HG03139 (cell line): ENCODE results near the gene CDH18.

Source experiments
- ATAC-seq: cut with Tn5 transposase; IDR thresholded peaks from one replicate; pipeline ENCODE4 v1.9.1; 2021; ENCODE audit not compliant: unreplicated experiment

Gene CDH18, protein sequence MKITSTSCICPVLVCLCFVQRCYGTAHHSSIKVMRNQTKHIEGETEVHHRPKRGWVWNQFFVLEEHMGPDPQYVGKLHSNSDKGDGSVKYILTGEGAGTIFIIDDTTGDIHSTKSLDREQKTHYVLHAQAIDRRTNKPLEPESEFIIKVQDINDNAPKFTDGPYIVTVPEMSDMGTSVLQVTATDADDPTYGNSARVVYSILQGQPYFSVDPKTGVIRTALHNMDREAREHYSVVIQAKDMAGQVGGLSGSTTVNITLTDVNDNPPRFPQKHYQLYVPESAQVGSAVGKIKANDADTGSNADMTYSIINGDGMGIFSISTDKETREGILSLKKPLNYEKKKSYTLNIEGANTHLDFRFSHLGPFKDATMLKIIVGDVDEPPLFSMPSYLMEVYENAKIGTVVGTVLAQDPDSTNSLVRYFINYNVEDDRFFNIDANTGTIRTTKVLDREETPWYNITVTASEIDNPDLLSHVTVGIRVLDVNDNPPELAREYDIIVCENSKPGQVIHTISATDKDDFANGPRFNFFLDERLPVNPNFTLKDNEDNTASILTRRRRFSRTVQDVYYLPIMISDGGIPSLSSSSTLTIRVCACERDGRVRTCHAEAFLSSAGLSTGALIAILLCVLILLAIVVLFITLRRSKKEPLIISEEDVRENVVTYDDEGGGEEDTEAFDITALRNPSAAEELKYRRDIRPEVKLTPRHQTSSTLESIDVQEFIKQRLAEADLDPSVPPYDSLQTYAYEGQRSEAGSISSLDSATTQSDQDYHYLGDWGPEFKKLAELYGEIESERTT

DNA sequence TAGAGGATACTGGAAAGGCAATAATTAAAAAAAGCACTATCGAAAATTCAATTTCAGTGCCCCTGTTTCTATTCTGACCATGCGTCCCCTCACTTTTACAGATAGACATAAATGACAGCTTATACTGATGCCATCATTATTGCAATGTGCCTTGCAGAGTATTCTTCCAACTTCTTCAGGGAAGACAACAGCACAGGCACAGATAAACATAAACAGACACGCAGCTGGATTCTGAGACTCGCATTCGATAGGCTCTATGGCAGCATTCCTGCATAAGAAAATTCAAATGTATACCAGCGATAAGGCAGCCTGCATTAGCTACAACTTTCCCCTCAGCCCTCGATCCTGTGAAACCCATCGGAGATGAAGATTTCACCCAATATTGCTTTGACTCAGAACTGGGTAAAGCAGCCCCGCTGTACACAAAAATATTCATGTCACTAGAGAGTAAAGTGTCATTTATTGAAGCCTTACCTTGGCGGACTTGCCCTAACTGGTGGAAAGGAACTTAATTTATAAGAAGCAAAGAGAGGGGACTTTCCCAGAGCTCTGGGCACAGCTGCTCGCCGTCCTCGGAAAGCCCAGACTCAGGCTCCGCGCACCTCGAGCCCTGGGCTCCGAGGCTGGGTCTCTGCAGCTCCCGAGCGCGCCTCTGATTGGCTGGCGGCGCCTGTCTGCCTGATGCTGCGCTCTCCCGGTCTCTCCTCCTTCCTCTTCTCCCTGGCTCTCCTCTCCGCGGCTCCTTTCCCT lies at the start of gene CDH18:
Gene CDH18 (minus strand): TSS at position 589 of the 750 bp plus-strand sequence. CDS start 149,214 bp downstream, outside the sequence.
- no peak for ATAC-seq

DNA sequence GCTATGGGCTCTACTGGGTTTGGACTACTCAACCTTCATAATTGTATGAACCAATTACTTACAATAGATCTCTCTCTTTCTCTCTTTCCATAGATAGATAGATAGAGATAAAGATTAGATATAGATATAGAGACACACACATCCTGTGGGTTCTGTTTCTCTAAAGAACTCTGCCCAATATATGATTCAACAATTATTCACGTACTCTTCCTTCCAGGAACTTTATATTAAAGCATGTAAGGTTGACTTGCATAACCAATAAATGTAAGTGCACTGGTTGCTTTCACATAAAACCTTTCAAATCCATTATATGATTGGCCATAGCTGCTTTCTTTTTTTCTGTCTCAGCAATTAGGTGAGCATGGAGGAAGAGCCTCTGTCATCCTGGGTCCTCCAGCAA lies 46.7 kb upstream of the CDH18 start:
- no peak for ATAC-seq

DNA sequence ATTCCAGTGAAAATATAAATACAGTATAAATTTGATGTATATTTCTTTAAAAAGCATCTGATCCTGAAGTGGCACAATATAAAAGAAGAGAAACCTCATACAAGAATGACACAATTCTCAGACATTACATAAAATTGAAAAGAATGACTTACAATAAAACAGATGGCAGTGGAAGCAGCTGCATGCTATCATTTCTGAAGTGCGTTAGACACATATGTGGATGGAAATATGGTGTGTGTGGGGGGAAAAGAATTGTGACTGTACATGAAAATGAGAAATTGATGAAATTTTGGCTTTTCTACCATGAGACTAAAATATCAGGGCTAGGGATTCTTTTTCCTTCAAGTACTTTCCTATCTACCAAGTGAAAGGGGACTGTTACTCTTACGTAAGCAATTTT lies 45.9 kb upstream of the CDH18 start:
- ATAC-seq, result no peak

DNA sequence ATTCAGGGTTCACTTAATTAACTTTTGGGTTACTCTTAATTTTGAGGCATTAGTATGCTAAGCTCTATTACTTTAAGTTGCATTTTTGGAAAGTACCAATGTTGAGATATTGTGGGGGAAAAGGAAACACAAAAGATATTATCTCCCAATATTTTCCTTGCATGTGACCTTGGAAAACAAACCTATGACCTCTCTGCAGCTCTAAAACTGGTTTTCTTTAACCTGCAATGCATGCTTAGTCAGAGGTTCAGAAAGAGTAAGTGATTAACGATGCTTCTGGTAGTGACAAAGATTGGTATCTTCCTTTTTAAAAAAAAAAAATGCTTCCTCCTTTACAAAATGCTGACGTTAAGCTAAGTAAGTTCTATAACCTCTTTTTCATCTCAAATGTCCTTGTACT lies 44.9 kb upstream of the CDH18 start:
- no peak for ATAC-seq

DNA sequence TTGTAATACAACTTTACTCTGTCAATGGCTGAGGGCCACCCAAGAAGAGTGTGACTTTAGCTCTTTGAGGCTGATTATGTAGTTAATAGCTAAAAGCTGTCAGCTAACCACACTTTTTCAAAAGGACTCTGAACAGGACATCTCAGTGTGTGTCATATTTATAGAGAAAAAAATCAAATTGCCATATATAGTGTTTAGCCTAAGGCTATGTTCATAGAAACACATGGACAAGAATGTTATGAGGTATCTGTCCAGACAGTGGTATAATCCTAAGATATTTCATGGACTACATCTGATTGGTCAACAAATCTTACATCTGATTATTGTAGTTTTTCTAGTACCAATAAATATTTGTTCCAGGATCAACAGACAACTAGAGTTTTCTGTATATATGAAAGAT lies 42.1 kb upstream of the CDH18 start:
- no peak for ATAC-seq

DNA sequence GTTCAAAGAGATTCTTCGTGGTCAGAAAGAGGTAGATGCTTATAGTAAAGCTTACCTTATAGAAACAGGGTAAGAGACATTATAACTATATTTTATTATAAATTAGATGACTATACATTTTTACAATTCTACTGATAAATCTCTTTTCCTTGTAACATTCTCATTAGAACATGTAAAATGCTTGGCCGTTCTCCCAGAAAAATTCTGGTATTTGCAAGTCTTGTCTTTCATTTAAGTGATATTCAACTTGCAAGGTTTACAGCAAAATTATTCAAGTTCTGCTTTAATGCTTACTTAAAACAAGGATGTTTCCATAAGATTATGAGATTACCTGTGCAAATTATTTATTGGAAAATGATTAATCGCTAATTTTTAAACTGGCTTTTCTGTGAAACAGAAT lies 41.3 kb upstream of the CDH18 start:
- no peak for ATAC-seq

DNA sequence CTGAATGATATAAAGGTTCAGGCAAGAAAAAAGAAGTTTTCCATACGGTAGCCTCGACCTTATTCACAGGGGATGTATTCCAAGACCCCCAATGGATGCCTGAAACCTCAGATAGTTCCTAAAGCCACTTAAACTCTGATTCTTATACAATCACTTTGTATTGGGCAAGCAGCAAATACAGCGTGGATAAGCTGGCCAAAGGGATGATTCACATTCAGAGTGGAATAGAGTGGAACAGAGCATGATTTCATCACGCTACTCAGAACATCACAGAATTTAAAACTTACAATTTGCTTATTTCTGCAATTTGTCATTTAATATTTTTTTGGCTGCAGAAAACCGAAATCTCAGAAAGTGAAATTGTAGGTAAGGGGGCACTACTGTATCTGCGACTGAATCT lies 40.5 kb upstream of the CDH18 start:
- ATAC-seq, result no peak

DNA sequence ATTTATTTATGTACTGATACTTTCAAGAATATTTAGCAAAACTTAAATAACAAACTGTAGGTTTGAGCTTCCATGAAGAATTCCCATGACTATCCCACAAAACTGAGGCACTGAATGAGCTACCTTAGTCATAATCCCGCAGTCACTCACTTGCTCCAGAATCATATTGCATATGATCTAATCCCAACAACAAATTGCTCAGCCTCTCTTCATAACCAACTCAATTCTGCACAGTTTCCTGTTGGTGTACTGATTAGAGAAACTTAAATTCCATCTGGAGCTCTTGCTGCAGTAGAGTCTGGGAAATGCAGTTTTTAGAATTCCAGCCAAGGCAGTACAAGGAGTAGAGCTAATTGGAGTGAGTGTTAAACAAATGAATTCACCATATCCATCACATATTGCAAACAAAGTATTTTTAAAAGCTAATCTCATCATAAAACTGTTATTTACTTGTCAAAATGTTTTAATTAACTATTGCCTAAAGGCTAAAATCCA lies 35.7 kb upstream of the CDH18 start:
- ATAC-seq, result no peak

DNA sequence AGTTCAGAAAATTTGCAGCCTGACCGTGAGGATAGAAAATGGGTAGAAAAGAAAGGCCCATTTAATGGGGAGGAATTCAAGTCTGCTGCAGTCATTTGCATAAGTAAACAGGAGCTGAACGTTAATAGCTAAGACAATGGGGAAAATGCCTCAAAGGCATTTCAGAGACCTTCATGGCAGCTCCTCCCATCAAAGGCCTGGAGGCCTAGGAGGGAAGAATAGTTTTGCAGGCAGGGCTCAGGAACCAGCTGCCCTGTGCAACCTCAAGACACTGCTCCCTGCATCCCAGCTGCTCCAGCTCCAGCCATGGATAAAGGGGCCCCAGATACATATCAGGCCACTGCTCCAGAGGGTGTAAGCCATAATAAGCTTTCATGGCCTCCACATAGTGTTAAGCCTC lies 32.2 kb upstream of the CDH18 start:
- no peak for ATAC-seq

DNA sequence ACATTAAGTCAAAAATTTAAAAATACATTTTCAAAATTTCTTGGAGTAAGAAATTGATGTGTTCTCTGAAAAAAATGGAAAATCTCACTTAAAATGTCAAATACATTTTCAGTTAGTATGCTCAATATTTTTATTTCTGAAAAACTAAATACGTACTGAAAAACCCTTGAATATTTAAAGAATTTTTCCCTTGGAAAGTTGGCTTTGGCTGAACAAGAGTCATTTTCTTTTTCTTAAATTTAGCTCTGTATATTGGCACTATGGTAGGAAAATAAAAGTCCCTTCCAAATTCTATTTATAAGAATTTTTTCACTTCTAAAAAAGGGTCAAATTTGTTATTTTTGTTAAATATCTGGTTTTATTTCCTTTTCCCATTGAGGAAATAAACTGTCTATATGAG lies 29.0 kb upstream of the CDH18 start:
- ATAC-seq, result no peak

DNA sequence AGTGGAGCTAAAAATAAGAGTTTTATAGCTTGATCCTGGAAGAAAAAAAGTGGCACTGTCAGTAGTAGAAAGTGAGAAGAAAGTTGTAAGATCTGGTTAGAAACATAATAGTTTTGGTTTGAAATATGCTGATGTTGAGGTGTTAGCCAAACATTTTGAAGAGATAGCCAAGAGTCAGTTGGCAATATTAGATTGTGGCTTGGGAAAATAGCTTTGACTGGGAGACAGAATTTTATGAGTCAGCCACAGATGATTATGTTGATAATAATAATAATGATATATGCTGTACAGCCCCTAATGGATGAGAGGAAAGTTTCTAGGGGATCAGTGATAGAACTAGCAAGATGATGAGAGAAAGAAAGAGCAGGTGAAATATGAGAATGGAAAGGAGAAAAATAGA lies 12.4 kb upstream of the CDH18 start:
- ATAC-seq, result no peak

DNA sequence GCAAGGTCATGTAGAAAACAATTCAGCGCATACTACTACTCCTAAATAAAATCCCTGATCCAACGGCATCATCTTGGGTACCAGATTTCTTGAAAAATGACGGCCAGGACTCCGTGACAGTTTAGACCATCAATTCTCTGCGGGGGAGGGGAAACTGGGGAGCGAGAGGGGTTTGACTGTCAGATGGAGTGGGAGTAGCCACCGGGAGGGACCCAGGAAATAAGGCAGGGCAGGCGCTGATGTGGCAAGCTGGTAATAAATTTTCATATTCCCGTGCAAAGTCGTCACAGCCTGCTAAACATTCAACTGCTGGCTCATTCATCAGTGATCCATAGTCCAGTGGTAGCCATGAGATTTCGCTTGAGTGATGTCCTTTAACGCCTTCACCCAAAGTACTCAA lies 457 bp upstream of the CDH18 start:
- ATAC-seq, result no peak

DNA sequence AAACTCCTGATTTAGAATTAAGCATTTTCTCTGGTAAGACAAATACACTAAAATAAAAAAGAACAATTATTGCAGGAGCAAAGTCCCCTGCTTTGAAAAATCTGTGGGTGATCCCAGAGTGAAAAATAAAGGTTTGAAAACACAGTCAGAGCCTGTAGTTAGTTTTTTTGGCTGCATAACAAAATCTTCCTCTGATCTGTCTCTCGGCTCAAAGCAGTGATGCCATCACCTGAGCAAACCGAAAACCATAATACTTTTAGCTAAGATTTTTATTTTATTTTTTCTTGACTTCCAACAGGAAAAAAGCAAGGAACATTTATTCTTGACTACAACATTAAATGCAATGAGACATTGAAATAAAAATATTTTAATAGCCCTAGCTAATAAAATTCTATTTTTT lies 1.2 kb downstream of the CDH18 start:
- no peak for ATAC-seq

DNA sequence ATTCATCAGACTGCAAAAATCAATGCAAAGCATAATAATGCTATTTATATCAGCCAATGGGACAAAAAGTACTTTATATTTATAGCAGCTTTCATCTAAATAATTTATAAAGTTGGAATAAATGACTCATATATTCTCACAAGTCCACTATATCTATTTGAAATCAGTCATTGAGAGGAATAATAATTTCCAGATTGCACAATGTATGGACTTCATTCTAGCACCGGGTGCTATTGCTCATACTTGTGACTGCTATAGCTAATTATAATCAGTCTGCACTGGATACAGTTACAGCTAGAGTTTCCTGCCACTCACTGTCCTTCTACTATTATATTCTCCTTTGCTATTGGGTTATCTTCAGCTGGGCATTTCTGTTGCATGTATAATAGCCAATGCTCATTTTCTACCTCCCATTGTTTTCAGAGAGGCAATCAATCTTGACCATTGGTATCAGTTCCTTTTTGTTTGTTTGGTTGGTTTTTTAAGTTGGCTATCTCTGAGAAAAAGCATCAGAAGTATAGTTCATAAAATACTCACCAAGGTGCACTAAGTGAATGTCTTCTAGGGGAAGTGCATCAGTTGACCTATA lies 1.9 kb downstream of the CDH18 start:
- no peak for ATAC-seq

DNA sequence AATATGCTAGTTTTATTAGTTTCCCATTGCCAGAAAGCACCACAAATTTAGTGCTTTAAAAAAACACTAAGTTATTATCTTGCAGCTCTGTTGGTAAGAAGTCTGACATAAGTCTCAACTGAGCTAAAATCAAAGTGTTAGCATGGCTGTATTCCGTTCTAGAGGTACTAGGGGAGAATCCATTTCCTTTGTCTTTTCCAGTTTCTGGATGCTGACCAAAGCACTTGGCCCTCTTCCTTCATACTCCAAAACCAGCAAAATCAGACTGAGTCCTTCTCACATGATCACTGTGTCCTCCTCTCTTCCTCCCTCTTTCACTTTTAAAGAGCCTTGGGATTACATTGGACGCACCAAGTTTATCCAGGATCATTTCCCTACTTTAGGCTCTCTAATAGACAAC lies 9.5 kb downstream of the CDH18 start:
- ATAC-seq, result no peak

DNA sequence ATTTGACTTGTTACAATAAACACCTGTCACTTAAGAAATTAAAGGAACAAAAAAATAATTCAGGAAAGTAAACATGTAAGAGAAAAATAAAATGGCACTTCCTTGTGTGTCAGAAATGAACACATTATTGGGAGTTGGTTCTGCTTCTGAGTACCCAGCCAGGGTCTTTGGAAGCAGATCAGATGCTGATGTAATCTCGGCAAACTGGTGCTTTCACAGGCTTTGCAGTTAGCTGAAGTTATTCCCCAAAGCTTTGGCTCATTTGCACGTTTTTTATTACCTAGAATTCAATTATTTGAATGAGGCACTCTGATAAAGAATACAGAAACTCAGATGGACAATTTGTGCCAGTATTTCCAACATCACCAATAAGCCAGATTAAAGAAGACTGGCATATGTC lies 10.9 kb downstream of the CDH18 start:
- ATAC-seq, result no peak

DNA sequence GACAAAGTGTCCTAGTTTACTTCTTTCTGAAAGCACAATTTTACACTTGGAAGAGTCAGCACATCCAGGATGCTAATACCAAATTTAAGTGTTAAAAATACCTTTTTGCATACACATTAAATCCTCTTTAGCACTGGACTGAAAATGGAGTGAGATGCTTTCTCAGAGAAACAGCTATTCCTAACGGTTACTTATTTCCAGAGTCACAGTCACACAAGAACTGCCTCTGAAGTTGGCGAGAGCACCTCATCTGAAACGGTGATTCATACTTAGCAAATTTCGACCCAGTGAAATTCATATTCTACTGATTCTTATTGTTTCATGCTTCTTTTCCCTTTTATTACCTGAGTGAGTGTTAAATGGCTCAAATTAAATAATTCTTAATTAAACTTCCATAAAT lies 12.2 kb downstream of the CDH18 start:
- no peak for ATAC-seq

DNA sequence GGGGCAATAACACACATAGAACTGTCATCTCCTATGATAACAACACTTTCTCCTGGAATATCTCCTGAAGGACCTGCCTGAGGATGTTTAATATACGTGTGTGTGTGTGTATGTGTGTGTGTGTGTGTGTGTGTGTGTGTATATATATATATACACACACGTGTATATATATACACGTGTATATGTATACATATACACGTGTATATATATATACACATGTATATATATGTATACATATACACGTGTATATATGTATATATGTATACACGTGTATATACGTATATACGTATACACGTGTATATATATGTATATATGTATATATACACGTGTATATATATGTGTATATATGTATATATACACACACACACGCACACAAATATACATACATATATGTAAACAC lies 27.5 kb downstream of the CDH18 start:
- no peak for ATAC-seq

DNA sequence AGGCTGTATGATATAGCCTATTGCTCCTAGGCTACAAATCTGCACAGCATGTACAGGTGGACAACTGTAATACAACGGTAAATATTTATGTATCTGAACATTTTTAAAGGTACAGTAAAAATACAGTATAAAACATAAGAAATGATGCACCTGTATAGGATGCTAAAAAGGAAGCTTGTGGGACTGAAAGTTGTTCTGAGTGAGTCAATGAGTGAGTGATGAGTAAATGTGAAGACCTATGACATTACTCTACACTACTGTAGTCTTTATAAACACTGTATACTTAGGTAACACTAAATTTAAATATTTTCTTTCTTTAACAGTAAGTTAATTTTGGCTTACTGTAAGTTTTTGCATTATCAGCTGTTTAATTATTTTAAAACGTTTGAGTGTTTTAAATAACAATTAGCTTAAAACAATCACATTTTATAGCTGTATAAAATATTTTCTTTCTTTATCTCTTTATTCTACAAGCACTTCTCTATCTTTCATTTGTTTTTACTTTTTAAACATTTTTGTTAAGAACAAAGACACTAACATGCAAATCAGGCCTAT lies 28.1 kb downstream of the CDH18 start:
- no peak for ATAC-seq

DNA sequence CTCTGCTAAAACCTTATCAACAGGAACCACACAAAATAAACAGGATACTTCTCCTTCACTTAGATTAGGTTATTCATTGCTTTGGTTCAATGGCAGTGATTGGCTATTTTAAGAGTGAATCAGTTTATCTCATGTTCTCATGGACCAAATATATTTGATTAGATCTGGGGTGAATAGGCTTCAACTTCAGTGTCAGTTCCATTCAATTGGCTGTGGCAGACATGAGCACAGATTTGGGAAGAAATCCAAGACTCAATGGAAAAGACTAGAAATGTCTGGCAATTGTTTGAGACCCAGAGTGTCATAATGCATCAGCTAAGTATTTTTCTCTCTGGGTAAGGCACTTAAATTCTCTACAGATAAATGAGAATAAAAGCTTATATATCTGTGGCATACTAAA lies 37.1 kb downstream of the CDH18 start:
- no peak for ATAC-seq

DNA sequence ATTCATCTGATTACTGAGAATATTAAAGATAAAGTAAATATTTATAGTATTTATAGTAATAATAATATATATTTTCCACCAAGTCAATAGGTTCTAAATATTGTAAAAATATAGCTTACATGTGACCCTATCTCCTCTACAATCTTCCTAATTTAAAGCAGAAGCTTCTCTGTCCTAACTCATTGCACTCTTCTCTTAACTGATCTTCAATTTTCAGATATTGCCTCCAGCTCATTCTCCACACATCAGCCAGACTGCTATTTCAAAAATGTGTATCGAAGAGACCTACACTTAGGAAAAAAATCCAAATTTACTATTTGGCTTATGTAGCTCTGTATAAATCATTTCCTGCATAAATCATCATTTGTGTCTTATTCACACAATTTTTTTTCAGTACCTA lies 47.8 kb downstream of the CDH18 start:
- ATAC-seq, result no peak
